Glutamatergic neuron (in vitro differentiated cells): Measurements from ENCODE around the gene MS4A4E. TPM values are rescaled to one million over a fixed set of nuclear protein-coding genes. Genes with fewer than 3 reads are reported as not detected.
"Not testable (repeated sequence)": the region's sequence is repeated elsewhere in the genome, so short reads cannot be mapped to it uniquely, and the experiment has no call there.

Experiments used
- DNase-seq: peaks from one replicate; pipeline ENCODE4 v3.0.0; 2022
- H3K27ac Mint-ChIP-seq: one replicate; pipeline ENCODE4 v1.8.0; 2020; ENCODE audit warnings: mild to moderate bottlenecking, mixed read lengths, inconsistent platforms; ENCODE audit not compliant: unreplicated experiment
- H3K27me3 Mint-ChIP-seq: one replicate; pipeline ENCODE4 v1.8.0; 2020; ENCODE audit warnings: mild to moderate bottlenecking, moderate library complexity, mixed read lengths, inconsistent platforms; ENCODE audit not compliant: unreplicated experiment
- H3K36me3 Mint-ChIP-seq: one replicate; pipeline ENCODE4 v1.8.0; 2020; ENCODE audit warnings: mild to moderate bottlenecking, mixed read lengths, inconsistent platforms; ENCODE audit not compliant: unreplicated experiment
- H3K4me1 Mint-ChIP-seq: one replicate; pipeline ENCODE4 v1.8.0; 2020; ENCODE audit warnings: mild to moderate bottlenecking, low read depth, mixed read lengths, inconsistent platforms; ENCODE audit not compliant: unreplicated experiment
- H3K4me3 Mint-ChIP-seq: one replicate; pipeline ENCODE4 v1.8.0; 2020; ENCODE audit warnings: mild to moderate bottlenecking, mixed read lengths, inconsistent platforms; ENCODE audit not compliant: unreplicated experiment
- H3K9me3 Mint-ChIP-seq: one replicate; pipeline ENCODE4 v1.8.0; 2020; ENCODE audit warnings: mild to moderate bottlenecking, moderate library complexity, mixed read lengths, inconsistent platforms; ENCODE audit not compliant: unreplicated experiment
- CTCF ChIP-seq: fragments of 200-600 bp; sonication (generic); IDR thresholded peaks from one replicate; pipeline ENCODE4 v1.5.0; 2021; ENCODE audit not compliant: partially characterized antibody, unreplicated experiment
- total RNA-seq: library from RNA; stranded (reverse); fragmentation: NEBNext Ultra II Directional; extraction: Animal tissue kit (Norgen Biotek cat#: 25700); gene quantifications from one replicate; pipeline ENCODE4 v1.2.1, GENCODE V29; 2021; ENCODE audit not compliant: unreplicated experiment

MS4A4E gene
- total RNA-seq, 1 donor from 2014 or later: not detected

DNA sequence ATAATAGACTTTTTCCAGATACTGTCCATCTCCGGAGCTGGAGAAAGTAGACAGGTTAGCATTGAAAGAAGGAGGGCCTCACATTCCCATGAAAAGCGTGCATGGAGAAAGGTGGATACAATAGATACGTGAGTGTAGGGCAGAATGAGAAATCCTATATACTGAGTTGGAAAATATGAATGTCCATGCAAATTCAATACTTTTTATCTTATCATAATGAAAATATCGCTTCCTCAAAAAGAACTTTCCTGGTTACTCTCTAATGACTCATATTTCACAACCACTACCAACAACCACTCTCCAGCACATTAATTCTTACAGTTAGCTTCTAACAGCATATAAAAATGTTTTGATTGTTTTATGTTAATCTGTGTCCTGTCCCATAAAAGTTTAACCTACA lies 38.0 kb downstream of the MS4A4E start:
- no peaks in the 10 kb centered on the region for H3K4me1 Mint-ChIP-seq
- DNase-seq: no peak
- no peak overlapping the region for H3K4me3 Mint-ChIP-seq
- no peaks in the 10 kb centered on the region for H3K9me3 Mint-ChIP-seq
- no peaks in the 10 kb centered on the region for H3K36me3 Mint-ChIP-seq
- H3K27me3 Mint-ChIP-seq: no peaks in the 10 kb centered on the region
- no peak for TF ChIP-seq CTCF
- H3K27ac Mint-ChIP-seq: no peak overlapping the region

- H3K9me3 Mint-ChIP-seq, H3K36me3 Mint-ChIP-seq, DNase-seq, H3K27ac Mint-ChIP-seq, H3K4me3 Mint-ChIP-seq, H3K27me3 Mint-ChIP-seq, H3K4me1 Mint-ChIP-seq: not testable (repeated sequence)
Measured at GRCh38 chr11:60201334-60201733, 41.6 kb downstream of the MS4A4E start.

- H3K27me3 Mint-ChIP-seq: no peaks in the 10 kb centered on the region
- no peaks in the 10 kb centered on the region for H3K36me3 Mint-ChIP-seq
- no peaks in the 10 kb centered on the region for H3K4me1 Mint-ChIP-seq
- H3K4me3 Mint-ChIP-seq: no peak overlapping the region
- TF ChIP-seq CTCF: no peak
- H3K27ac Mint-ChIP-seq: no peak overlapping the region
- no peak for DNase-seq
- peaks cover 1% of the 10 kb centered on the region for H3K9me3 Mint-ChIP-seq
Measured at GRCh38 chr11:60197442-60197841, 45.5 kb downstream of the MS4A4E start.

DNA sequence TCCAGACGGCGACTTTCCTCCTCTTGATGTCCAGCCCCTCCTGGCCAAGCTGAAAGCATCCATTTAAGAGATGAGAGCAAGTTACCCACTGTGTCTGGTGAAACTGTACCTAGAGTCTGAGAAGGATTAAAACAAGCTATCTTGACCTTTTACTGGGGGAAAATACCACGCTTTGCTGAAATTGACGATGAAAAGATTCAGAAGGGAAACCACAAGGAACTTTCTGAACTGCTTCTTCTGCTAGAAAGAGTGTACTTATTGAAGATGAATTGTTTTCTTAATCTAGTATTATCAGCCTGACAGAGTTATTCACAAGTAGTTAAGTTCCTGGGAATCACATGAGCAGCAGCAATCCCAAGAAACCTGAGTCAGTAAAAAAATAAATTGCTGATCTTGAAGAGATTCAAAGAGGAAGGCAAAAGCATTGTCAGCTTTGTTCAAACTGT lies 47.0 kb downstream of the MS4A4E start:
- Mint-ChIP-seq H3K4me1 (no peaks in the 10 kb centered on the region), H3K9me3 (peaks cover 1% of the 10 kb centered on the region), H3K4me3 (no peak overlapping the region), H3K27me3 (no peaks in the 10 kb centered on the region), H3K36me3 (no peaks in the 10 kb centered on the region), H3K27ac (no peak overlapping the region)
- no peak for DNase-seq
- TF ChIP-seq CTCF: no peak

GRCh38 chr11:60194511-60194910 lies 48.4 kb downstream of the MS4A4E start:
- Mint-ChIP-seq H3K4me3 (no peak overlapping the region), H3K4me1 (no peaks in the 10 kb centered on the region), H3K36me3 (no peaks in the 10 kb centered on the region), H3K27me3 (no peaks in the 10 kb centered on the region), H3K27ac (no peak overlapping the region), H3K9me3 (peaks cover 1% of the 10 kb centered on the region)
- TF ChIP-seq CTCF: no peak
- DNase-seq: no peak
